ENCODE measurements around the gene SYT4. TPM values are rescaled to one million over a fixed set of nuclear protein-coding genes. Genes with fewer than 3 reads are reported as not detected.

SYT4 gene
- total and polyA plus RNA-seq, 2 of the 13 experiments (the other 11 are each of a cell fraction or from before 2014, with no cell fraction given) = not detected

DNA sequence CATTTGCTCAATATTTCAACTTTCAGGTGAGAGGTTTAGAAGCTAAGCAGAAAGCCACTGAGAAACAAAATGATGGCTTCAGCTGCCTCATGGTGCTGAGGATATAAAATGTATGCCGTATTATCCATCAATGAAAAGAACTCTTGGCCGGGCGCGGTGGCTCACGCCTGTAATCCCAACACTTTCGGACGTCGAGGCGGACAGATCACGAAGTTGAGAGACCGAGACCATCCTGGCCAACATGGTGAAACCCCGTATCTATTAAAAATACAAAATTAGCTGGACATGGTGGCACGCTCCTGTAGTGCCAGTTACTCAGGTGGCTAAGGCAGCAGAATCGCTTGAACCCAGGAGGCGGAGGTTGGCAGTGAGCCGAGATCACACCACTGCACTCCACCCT is 6.0 kb upstream of the SYT4 start:
- ATAC-seq (no peak), FAIRE-seq (no peak), DNase-seq (ENCODE audit: low spot score) (no peak)
- BruUV-seq (replicated peaks) = no TSS peak
- TF ChIP-seq HES4 (CRISPR knock-in tag; IDR thresholded peaks at IDR 0.05; ENCODE audit: borderline replicate concordance) = no peak
- TF ChIP-seq, protein P1, sequence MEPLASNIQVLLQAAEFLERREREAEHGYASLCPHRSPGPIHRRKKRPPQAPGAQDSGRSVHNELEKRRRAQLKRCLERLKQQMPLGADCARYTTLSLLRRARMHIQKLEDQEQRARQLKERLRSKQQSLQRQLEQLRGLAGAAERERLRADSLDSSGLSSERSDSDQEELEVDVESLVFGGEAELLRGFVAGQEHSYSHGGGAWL (CRISPR knock-in tag; IDR thresholded peaks at IDR 0.05) = no peak
- no peak for TF ChIP-seq ZNF781 (CRISPR knock-in tag; IDR thresholded peaks at IDR 0.05; ENCODE audit: borderline replicate concordance, not compliant biosample characterization)
- no peak for TF ChIP-seq IRF2 (CRISPR knock-in tag; IDR thresholded peaks at IDR 0.05)
- no peak for TF ChIP-seq ZNF383 (CRISPR knock-in tag; IDR thresholded peaks at IDR 0.05; ENCODE audit: borderline replicate concordance)
- TF ChIP-seq ZNF772 (CRISPR knock-in tag; IDR thresholded peaks at IDR 0.05) = no peak
- TF ChIP-seq GATA4 (IDR thresholded peaks at IDR 0.05; ENCODE audit: borderline replicate concordance, low read depth) = no peak
- TF ChIP-seq ATF7-NPFF (CRISPR knock-in tag; IDR thresholded peaks at IDR 0.05; ENCODE audit: low read depth) = no peak
- TF ChIP-seq ZNF235 (CRISPR knock-in tag; IDR thresholded peaks at IDR 0.05; ENCODE audit: borderline replicate concordance) = no peak
- TF ChIP-seq ZNF224 (CRISPR knock-in tag; IDR thresholded peaks at IDR 0.05) = no peak
- TF ChIP-seq SOX5 (CRISPR knock-in tag; IDR thresholded peaks at IDR 0.05; ENCODE audit: borderline replicate concordance) = no peak
- no peak for TF ChIP-seq HMGA1 (CRISPR knock-in tag; conservative IDR thresholded peaks at IDR 0.05)
- no peak for TF ChIP-seq ZNF350 (CRISPR knock-in tag; IDR thresholded peaks at IDR 0.05; ENCODE audit: borderline replicate concordance, low read depth)
- no peak for TF ChIP-seq AGO1 (IDR thresholded peaks at IDR 0.05; ENCODE audit: low read depth, low read length, poor library complexity, severe bottlenecking)
- TF ChIP-seq, protein P2, sequence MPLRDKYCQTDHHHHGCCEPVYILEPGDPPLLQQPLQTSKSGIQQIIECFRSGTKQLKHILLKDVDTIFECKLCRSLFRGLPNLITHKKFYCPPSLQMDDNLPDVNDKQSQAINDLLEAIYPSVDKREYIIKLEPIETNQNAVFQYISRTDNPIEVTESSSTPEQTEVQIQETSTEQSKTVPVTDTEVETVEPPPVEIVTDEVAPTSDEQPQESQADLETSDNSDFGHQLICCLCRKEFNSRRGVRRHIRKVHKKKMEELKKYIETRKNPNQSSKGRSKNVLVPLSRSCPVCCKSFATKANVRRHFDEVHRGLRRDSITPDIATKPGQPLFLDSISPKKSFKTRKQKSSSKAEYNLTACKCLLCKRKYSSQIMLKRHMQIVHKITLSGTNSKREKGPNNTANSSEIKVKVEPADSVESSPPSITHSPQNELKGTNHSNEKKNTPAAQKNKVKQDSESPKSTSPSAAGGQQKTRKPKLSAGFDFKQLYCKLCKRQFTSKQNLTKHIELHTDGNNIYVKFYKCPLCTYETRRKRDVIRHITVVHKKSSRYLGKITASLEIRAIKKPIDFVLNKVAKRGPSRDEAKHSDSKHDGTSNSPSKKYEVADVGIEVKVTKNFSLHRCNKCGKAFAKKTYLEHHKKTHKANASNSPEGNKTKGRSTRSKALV (CRISPR knock-in tag; IDR thresholded peaks at IDR 0.05) = no peak
- TF ChIP-seq TCF7L2 (IDR thresholded peaks at IDR 0.05; ENCODE audit: low read depth, low read length) = no peak
- TF ChIP-seq ZEB1 (IDR thresholded peaks at IDR 0.05; ENCODE audit: insufficient replicate concordance, low read depth) = no peak
- TF ChIP-seq ZZZ3 (CRISPR knock-in tag; IDR thresholded peaks at IDR 0.05; ENCODE audit: borderline replicate concordance) = no peak
- TF ChIP-seq NFE2L2 (IDR thresholded peaks at IDR 0.05; ENCODE audit: low read length) = no peak
- intact Hi-C loops (cut with micrococcal nuclease; ENCODE audit: unreplicated experiment) (no loop called here), in situ Hi-C loops (cut with HindIII; ENCODE audit: extremely low pct_ligation_motif_present, low pct_unique_long_range_greater_than_20kb) (no loop called here)
- Histone ChIP-seq H3K36me3 (replicated peaks in 1 of 2; ENCODE audit: control insufficient read depth in 1 of 2, insufficient read depth in 2 of 2, low read length in 2 of 2) (no peaks in the 10 kb centered on the region), H3K4me1 (ENCODE audit: insufficient read depth, low read length) (no peaks in the 10 kb centered on the region), H3K4me3 (replicated peaks in 1 of 3; ENCODE audit: insufficient read depth in 1 of 3, low read depth in 2 of 3, low read length in 3 of 3) (no peak overlapping the region), H3K27me3 (ENCODE audit: control insufficient read depth in 1 of 2, insufficient read depth in 2 of 2, low read length in 2 of 2) (no peaks in the 10 kb centered on the region; a peak in 1 of 5 replicates), H3K79me2 (ENCODE audit: insufficient read depth, low read length) (no peaks in the 10 kb centered on the region), H3K27ac (ENCODE audit: extremely low read length, insufficient read depth, low read length) (no peak overlapping the region), H4K20me1 (ENCODE audit: insufficient read depth, low read length) (no peaks in the 10 kb centered on the region), H3K4me2 (ENCODE audit: low read depth, low read length) (no peak overlapping the region), H3K9me3 (ENCODE audit: low read length) (no peaks in the 10 kb centered on the region), H2AFZ (ENCODE audit: low read length) (no peak overlapping the region), H3K9ac (ENCODE audit: insufficient read depth, low read depth, low read length) (no peak overlapping the region)
- 63% methylated on average over 16 of the region's 16 CpGs for WGBS (ENCODE audit: low lambda C conversion rate)
- POLR2A ChIA-PET = no interaction called here
- CTCF ChIA-PET (ENCODE audit: low intra/inter-chr PET ratio, low total read pairs) = no interaction called here

All from HepG2 (cell line).